Caco-2 (cell line): ENCODE measurements around the gene TRIM2. TPM values are rescaled to one million over a fixed set of nuclear protein-coding genes. Genes with fewer than 3 reads are reported as not detected.

Experiments used
- BruUV-seq: library from RNA; stranded (reverse); fragments of 400-500 nt; replicated peaks from 2 replicates; lab custom pipeline; 2021; lab: Mats Ljungman, UMichigan
- CTCF ChIA-PET: fragments of 300-600 bp; sonication (Branson Sonifier 250); formaldehyde crosslinking; loops from one replicate; lab custom pipeline; 2022; ENCODE audit warnings: antibody characterized with exemption; lab: Charles Lee
- POLR2A ChIA-PET: fragments of 300-600 bp; sonication (Branson Sonifier 250); formaldehyde crosslinking; loops from one replicate; lab custom pipeline; 2022; ENCODE audit warnings: antibody characterized with exemption; lab: Charles Lee
- DNase-seq, 2 experiments: peaks; one replicate each; pipeline versions ENCODE4 v3.0.0 to v3.0.0-alpha.2; 2020 to 2022
- H3K27me3 ChIP-seq: replicated peaks from 2 replicates; pipeline ENCODE4 v1.6.0; 2011; ENCODE audit warnings: low read length; ENCODE audit not compliant: control insufficient read depth, insufficient read depth
- H3K36me3 ChIP-seq: 2 replicates; pipeline ENCODE4 v1.5.1; 2011; ENCODE audit warnings: low read length; ENCODE audit not compliant: control insufficient read depth, insufficient read depth
- H3K4me1 ChIP-seq: fragments of 250-450 bp; sonication (Bioruptor Pico); 2 replicates; pipeline ENCODE4 v1.5.1; 2020; ENCODE audit warnings: mild to moderate bottlenecking
- H3K4me3 ChIP-seq: 2 replicates; pipeline ENCODE4 v1.5.1; 2011; ENCODE audit warnings: low read depth, mild to moderate bottlenecking, control low read depth, low read length
- H3K9me3 ChIP-seq: fragments of 250-450 bp; sonication (Bioruptor Pico); 2 replicates; pipeline ENCODE4 v1.5.1; 2020; ENCODE audit warnings: mild to moderate bottlenecking, moderate library complexity
- H3K27ac Mint-ChIP-seq: one replicate; pipeline ENCODE4 v1.8.0; 2022; ENCODE audit warnings: mixed read lengths; ENCODE audit not compliant: unreplicated experiment
- H3K27me3 Mint-ChIP-seq: one replicate; pipeline ENCODE4 v1.8.0; 2022; ENCODE audit warnings: mixed read lengths; ENCODE audit not compliant: insufficient read depth, unreplicated experiment
- H3K36me3 Mint-ChIP-seq: one replicate; pipeline ENCODE4 v1.8.0; 2022; ENCODE audit warnings: mild to moderate bottlenecking, mixed read lengths; ENCODE audit not compliant: insufficient read depth, unreplicated experiment
- H3K4me1 Mint-ChIP-seq: one replicate; pipeline ENCODE4 v1.8.0; 2022; ENCODE audit warnings: low read depth, mixed read lengths; ENCODE audit not compliant: unreplicated experiment
- H3K4me3 Mint-ChIP-seq: one replicate; pipeline ENCODE4 v1.8.0; 2022; ENCODE audit warnings: mild to moderate bottlenecking, moderate library complexity, mixed read lengths; ENCODE audit not compliant: unreplicated experiment
- H3K9me3 Mint-ChIP-seq: one replicate; pipeline ENCODE4 v1.8.0; 2022; ENCODE audit warnings: mixed read lengths; ENCODE audit not compliant: unreplicated experiment
- CTCF ChIP-seq, 2 experiments: fragments of 200-600 bp in 1 of 2; IDR thresholded peaks; 1 replicate in 1 of 2; 2 replicates in 1 of 2; pipeline versions ENCODE4 v1.5.1 to v1.8.0; 2011 to 2022; ENCODE audit warnings: antibody characterized with exemption in 1 of 2, control low read depth in 1 of 2, inconsistent platforms in 1 of 2, low read depth in 1 of 2, low read length in 1 of 2, mild to moderate bottlenecking in 1 of 2, moderate library complexity in 1 of 2; ENCODE audit not compliant: insufficient read depth in 1 of 2, severe bottlenecking in 1 of 2, unreplicated experiment in 1 of 2
- intact Hi-C: fragments of 100-400 bp; cut with micrococcal nuclease; formaldehyde crosslinking; loops from one replicate; pipeline ENCODE4 v1.10.0; 2022; ENCODE audit not compliant: unreplicated experiment
- total RNA-seq: library from RNA; stranded (reverse); gene quantifications from 2 replicates; pipeline ENCODE4 v1.2.3, GENCODE V29; 2022

Gene TRIM2
- total RNA-seq, 1 experiment from 2014 or later = 62.3 TPM

DNA sequence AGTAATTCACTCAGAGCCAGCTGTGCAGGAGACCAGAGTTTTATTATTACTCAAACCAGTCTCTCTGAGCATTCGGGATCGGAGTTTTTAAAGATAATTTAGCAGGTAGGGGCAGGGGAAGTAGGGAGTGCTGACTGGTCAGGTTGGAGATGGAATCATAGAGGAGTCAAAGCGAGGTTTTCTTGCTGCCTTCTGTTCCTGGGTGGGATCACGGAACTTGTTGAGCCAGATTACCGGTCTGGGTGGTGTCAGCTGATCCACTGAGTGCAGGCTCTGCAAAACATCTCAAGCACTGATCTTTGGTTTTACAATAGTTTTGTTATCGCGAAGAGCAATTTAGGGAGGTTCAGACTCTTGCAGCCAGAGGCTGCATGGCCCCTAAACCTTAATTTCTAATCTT lies 63.6 kb downstream of the TRIM2 start:
- BruUV-seq = no TSS peak
- H3K9me3 ChIP-seq = no peaks in the 10 kb centered on the region; the same call in 1 of the 2 replicates
- H3K27me3 Mint-ChIP-seq = no peaks in the 10 kb centered on the region
- POLR2A ChIA-PET = no interaction called here
- H3K36me3 Mint-ChIP-seq = peaks cover 23% of the 10 kb centered on the region
- peaks cover 13% of the 10 kb centered on the region for H3K9me3 Mint-ChIP-seq
- no peak for DNase-seq
- H3K4me3 ChIP-seq = no peak overlapping the region
- no peak for TF ChIP-seq CTCF (IDR thresholded peaks at IDR 0.05; ENCODE audit: insufficient read depth in 1 of 2, low read depth in 1 of 2, low read length in 1 of 2, severe bottlenecking in 1 of 2, unreplicated experiment in 1 of 2)
- intact Hi-C loops = no loop called here
- H3K36me3 ChIP-seq = peaks cover 3% of the 10 kb centered on the region
- H3K4me1 ChIP-seq = no peaks in the 10 kb centered on the region
- CTCF ChIA-PET = no interaction called here
- H3K4me1 Mint-ChIP-seq = peaks cover 7% of the 10 kb centered on the region
- no peak overlapping the region for H3K27ac Mint-ChIP-seq
- H3K27me3 ChIP-seq = no peaks in the 10 kb centered on the region
- H3K4me3 Mint-ChIP-seq = no peak overlapping the region

- Mint-ChIP-seq H3K9me3 (peaks cover 13% of the 10 kb centered on the region), H3K4me3 (no peak overlapping the region), H3K27me3 (no peaks in the 10 kb centered on the region), H3K27ac (no peak overlapping the region), H3K4me1 (peaks cover 7% of the 10 kb centered on the region), H3K36me3 (peaks cover 24% of the 10 kb centered on the region)
- Histone ChIP-seq H3K9me3 (no peaks in the 10 kb centered on the region; the same call in 1 of the 2 replicates), H3K36me3 (peaks cover 3% of the 10 kb centered on the region), H3K4me3 (no peak overlapping the region), H3K4me1 (no peaks in the 10 kb centered on the region), H3K27me3 (no peaks in the 10 kb centered on the region)
- BruUV-seq = no TSS peak
- no peak for TF ChIP-seq CTCF (IDR thresholded peaks at IDR 0.05; ENCODE audit: insufficient read depth in 1 of 2, low read depth in 1 of 2, low read length in 1 of 2, severe bottlenecking in 1 of 2, unreplicated experiment in 1 of 2)
- CTCF ChIA-PET = no interaction called here
- intact Hi-C loops = no loop called here
- no peak for DNase-seq
- POLR2A ChIA-PET = no interaction called here
These were observed 64.1 kb downstream of the TRIM2 start for GRCh38 chr4:153268295-153268694.

- intact Hi-C loops = no loop called here
- H3K27ac Mint-ChIP-seq = no peak overlapping the region
These were observed 65.2 kb downstream of the TRIM2 start for GRCh38 chr4:153269218-153269990.

More at GRCh38 chr4:153269218-153269990, 65.2 kb downstream of the TRIM2 start:
- H3K4me1 Mint-ChIP-seq = peaks cover 18% of the 10 kb centered on the region
- no peaks in the 10 kb centered on the region for H3K27me3 Mint-ChIP-seq
- BruUV-seq = no TSS peak
- TF ChIP-seq CTCF (IDR thresholded peaks at IDR 0.05; ENCODE audit: insufficient read depth in 1 of 2, low read depth in 1 of 2, low read length in 1 of 2, severe bottlenecking in 1 of 2, unreplicated experiment in 1 of 2) = no peak
- no peaks in the 10 kb centered on the region for H3K27me3 ChIP-seq
- no peak overlapping the region for H3K4me3 ChIP-seq
- H3K4me3 Mint-ChIP-seq = no peak overlapping the region
- ChIA-PET CTCF (no interaction called here), POLR2A (no interaction called here)
- peaks cover 3% of the 10 kb centered on the region for H3K36me3 ChIP-seq
- H3K36me3 Mint-ChIP-seq = peaks cover 27% of the 10 kb centered on the region
- H3K9me3 Mint-ChIP-seq = peaks cover 21% of the 10 kb centered on the region
- H3K9me3 ChIP-seq = no peaks in the 10 kb centered on the region; the same call in 1 of the 2 replicates
- no peak for DNase-seq
- peaks cover 10% of the 10 kb centered on the region for H3K4me1 ChIP-seq
